ENCODE results near the gene MICA. TPM values are rescaled to one million over a fixed set of nuclear protein-coding genes. Genes with fewer than 3 reads are reported as not detected.
"Not testable (repeated sequence)": the region's sequence is repeated elsewhere in the genome, so short reads cannot be mapped to it uniquely, and the experiment has no call there.

Gene MICA
- polyA plus RNA-seq, 1 donor = 5.1 TPM

GRCh38 chr6:31412506-31412905 lies 9.1 kb downstream of the MICA start:
- no peak for DNase-seq (ENCODE audit: low read depth)

- DNase-seq (ENCODE audit: low read depth) = not testable (repeated sequence)
These were observed 10.9 kb downstream of the MICA start for GRCh38 chr6:31414148-31414770.

- DNase-seq (ENCODE audit: low read depth) = no peak
These were observed 11.4 kb downstream of the MICA start for GRCh38 chr6:31414771-31415265.

GRCh38 chr6:31416394-31417014 lies 13.1 kb downstream of the MICA start:
- no peak for DNase-seq (ENCODE audit: low read depth)

GRCh38 chr6:31418251-31418650 lies 14.9 kb downstream of the MICA start:
- no peak for DNase-seq (ENCODE audit: low read depth)

GRCh38 chr6:31419842-31420241 lies 16.4 kb downstream of the MICA start:
- no peak for DNase-seq (ENCODE audit: low read depth)

GRCh38 chr6:31420546-31420945 lies 17.2 kb downstream of the MICA start:
- no peak for DNase-seq (ENCODE audit: low read depth)

GRCh38 chr6:31422587-31422986 lies 19.2 kb downstream of the MICA start:
- no peak for DNase-seq (ENCODE audit: low read depth)

- DNase-seq (ENCODE audit: low read depth) = no peak
These were observed 20.2 kb downstream of the MICA start for GRCh38 chr6:31423550-31423949.

- no peak for DNase-seq (ENCODE audit: low read depth)
These were observed 23.3 kb downstream of the MICA start for GRCh38 chr6:31426395-31427354.

- DNase-seq (ENCODE audit: low read depth) = no peak
These were observed 27.1 kb downstream of the MICA start for GRCh38 chr6:31430449-31430848.

- DNase-seq (ENCODE audit: low read depth) = not testable (repeated sequence)
These were observed 31.7 kb downstream of the MICA start for GRCh38 chr6:31435051-31435450.

- DNase-seq (ENCODE audit: low read depth) = no peak
These were observed 34.8 kb downstream of the MICA start for GRCh38 chr6:31438222-31438621.

- DNase-seq (ENCODE audit: low read depth) = no peak
These were observed 35.3 kb downstream of the MICA start for GRCh38 chr6:31438677-31439076.

- DNase-seq (ENCODE audit: low read depth) = peak; percentile 13
These were observed 38.2 kb downstream of the MICA start for GRCh38 chr6:31441365-31442267.

- no peak for DNase-seq (ENCODE audit: low read depth)
These were observed 43.1 kb downstream of the MICA start for GRCh38 chr6:31446481-31446880.

- DNase-seq (ENCODE audit: low read depth) = not testable (repeated sequence)
These were observed 43.8 kb downstream of the MICA start for GRCh38 chr6:31446999-31447789.

- DNase-seq (ENCODE audit: low read depth) = no peak
These were observed 47.4 kb downstream of the MICA start for GRCh38 chr6:31450751-31451150.

GRCh38 chr6:31452859-31453258 lies 49.5 kb downstream of the MICA start:
- no peak for DNase-seq (ENCODE audit: low read depth)

GRCh38 chr6:31453259-31453658 lies 49.9 kb downstream of the MICA start:
- DNase-seq (ENCODE audit: low read depth) = no peak

All from forelimb muscle (tissue), 1 donor.